ENCODE data around the gene ZNF823. TPM values are rescaled to one million over a fixed set of nuclear protein-coding genes. Genes with fewer than 3 reads are reported as not detected.
A peak's percentile ranks its signal among the peaks of the same experiment; 100 is the strongest.

ZNF823 gene
- 6.1 and 8.4 TPM in 2 replicates for total RNA-seq

- no peaks in the 10 kb centered on the region for H3K36me3 ChIP-seq (ENCODE audit: control insufficient read depth, insufficient read depth, low read length)
- no peak for TF ChIP-seq CTCF (IDR thresholded peaks at IDR 0.05; ENCODE audit: insufficient read depth, low read length, severe bottlenecking)
- FAIRE-seq: peak; percentile 68
- H3K27me3 ChIP-seq (ENCODE audit: control insufficient read depth, insufficient read depth, low read length): no peaks in the 10 kb centered on the region
- DNase-seq (ENCODE audit: low read depth): peak; percentile 97
- H3K4me3 ChIP-seq (ENCODE audit: low read depth, low read length): peak within 1 kb of the TSS; percentile 84
Measured at GRCh38 chr19:11738746-11739620, at the start of gene ZNF823. Gene ZNF823, minus strand, starts transcription at chr19:11738946. Its CDS starts 127 bp downstream, at chr19:11738819.

- Histone ChIP-seq H3K4me3 (ENCODE audit: low read depth, low read length) (no peak overlapping the region), H3K36me3 (ENCODE audit: control insufficient read depth, insufficient read depth, low read length) (no peaks in the 10 kb centered on the region), H3K27me3 (ENCODE audit: control insufficient read depth, insufficient read depth, low read length) (no peaks in the 10 kb centered on the region)
- no peak for TF ChIP-seq CTCF (IDR thresholded peaks at IDR 0.05; ENCODE audit: insufficient read depth, low read length, severe bottlenecking)
- FAIRE-seq (no peak), DNase-seq (ENCODE audit: low read depth) (no peak)
Measured at GRCh38 chr19:11787536-11787935, 48.8 kb upstream of the ZNF823 start.

GRCh38 chr19:11784356-11784755 lies 45.6 kb upstream of the ZNF823 start:
- Histone ChIP-seq H3K36me3 (ENCODE audit: control insufficient read depth, insufficient read depth, low read length) (peaks cover 10% of the 10 kb centered on the region), H3K27me3 (ENCODE audit: control insufficient read depth, insufficient read depth, low read length) (no peaks in the 10 kb centered on the region), H3K4me3 (ENCODE audit: low read depth, low read length) (no peak overlapping the region)
- no peak for TF ChIP-seq CTCF (IDR thresholded peaks at IDR 0.05; ENCODE audit: insufficient read depth, low read length, severe bottlenecking)
- no peak for FAIRE-seq
- DNase-seq (ENCODE audit: low read depth): no peak

- DNase-seq (ENCODE audit: low read depth): no peak
- Histone ChIP-seq H3K36me3 (ENCODE audit: control insufficient read depth, insufficient read depth, low read length) (peaks cover 11% of the 10 kb centered on the region), H3K4me3 (ENCODE audit: low read depth, low read length) (no peak overlapping the region), H3K27me3 (ENCODE audit: control insufficient read depth, insufficient read depth, low read length) (no peaks in the 10 kb centered on the region)
- no peak for FAIRE-seq
- no peak for TF ChIP-seq CTCF (IDR thresholded peaks at IDR 0.05; ENCODE audit: insufficient read depth, low read length, severe bottlenecking)
Measured at GRCh38 chr19:11783767-11784166, 45.0 kb upstream of the ZNF823 start.

GRCh38 chr19:11781295-11782057 lies 42.7 kb upstream of the ZNF823 start:
- no peak for TF ChIP-seq CTCF (IDR thresholded peaks at IDR 0.05; ENCODE audit: insufficient read depth, low read length, severe bottlenecking)
- H3K36me3 ChIP-seq (ENCODE audit: control insufficient read depth, insufficient read depth, low read length): peaks cover 13% of the 10 kb centered on the region
- H3K4me3 ChIP-seq (ENCODE audit: low read depth, low read length): no peak overlapping the region
- H3K27me3 ChIP-seq (ENCODE audit: control insufficient read depth, insufficient read depth, low read length): no peaks in the 10 kb centered on the region
- FAIRE-seq (no peak), DNase-seq (ENCODE audit: low read depth) (no peak)
